Subcutaneous preadipocyte (primary cell): ENCODE results near the gene SPC25. TPM values are rescaled to one million over a fixed set of nuclear protein-coding genes. Genes with fewer than 3 reads are reported as not detected.

ENCODE experiments used
- total RNA-seq: library from RNA; depleted of rRNA; stranded (reverse); fragments of >200 nt; gene quantifications from 2 replicates; pipeline ENCODE4 v1.2.3, GENCODE V29; 2012

The SPC25 gene
- 5.1 and 5.7 TPM in 2 replicates for total RNA-seq

GRCh38 chr2:168890006-168890782, at the start of gene SPC25:
Gene SPC25 (minus strand): TSS chr2:168890430. CDS start chr2:168889519, 911 bp downstream.

DNA sequence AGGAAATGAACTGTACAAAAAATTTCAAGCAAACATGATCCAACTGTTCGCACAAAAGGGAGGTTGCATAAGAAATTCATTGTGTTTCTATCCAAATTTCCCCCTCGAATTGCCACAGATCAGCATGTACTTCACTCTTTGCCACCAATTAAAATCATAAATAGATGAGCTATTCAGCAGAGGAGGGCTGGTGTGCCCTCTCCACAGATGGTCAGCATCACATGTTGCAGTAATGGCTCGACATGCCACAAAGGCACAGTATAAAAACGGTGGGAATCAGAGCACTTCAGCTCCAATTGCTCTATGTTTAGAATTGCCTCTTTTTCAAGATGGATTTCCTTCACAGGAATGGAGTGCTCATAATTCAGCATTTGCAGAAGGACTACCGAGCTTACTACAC, 10.8 kb upstream of the SPC25 start, which contains the start of gene G6PC2:
Gene G6PC2, plus strand, starts transcription at position 289 of the 400 bp plus-strand sequence. Its CDS starts 41 bp downstream, at position 330.

Other genes starting within 250 kb of the SPC25 start
- under 0.01 and 0.20 TPM in 2 replicates for gene NOSTRIN, start 87.8 kb downstream of the SPC25 start, total RNA-seq
- not detected in 2 replicates for gene G6PC2, start 10.9 kb upstream of the SPC25 start, total RNA-seq
- not detected in 2 replicates for gene ABCB11, start 140.9 kb upstream of the SPC25 start, total RNA-seq
- not detected in 2 replicates for gene DHRS9, start 179.1 kb upstream of the SPC25 start, total RNA-seq